WTC11 (cell line): ENCODE results near the gene ATG14. TPM values are rescaled to one million over a fixed set of nuclear protein-coding genes. Genes with fewer than 3 reads are reported as not detected.

Experiments used
- ATAC-seq: fragments of 200-7000 bp; cut with Tn5 transposase; 2 replicates; pipeline ENCODE4 v1.10.0; 2021; ENCODE audit warnings: mild to moderate bottlenecking, moderate library complexity
- CTCF ChIA-PET: fragments of 300-600 bp; sonication (Branson Sonifier 250); formaldehyde crosslinking; loops from one replicate; lab custom pipeline; 2021; ENCODE audit warnings: antibody characterized with exemption; lab: Charles Lee
- POLR2A ChIA-PET: fragments of 350-600 bp; sonication (Branson Sonifier 250); formaldehyde crosslinking; loops from one replicate; lab custom pipeline; 2021; ENCODE audit warnings: antibody characterized with exemption; lab: Charles Lee
- DNase-seq: peaks from one replicate; pipeline ENCODE4 v3.0.0; 2021; ENCODE audit warnings: low spot score
- H3K27ac Mint-ChIP-seq: 2 replicates; pipeline ENCODE4 v1.8.0; 2021; ENCODE audit warnings: mixed read lengths
- H3K27me3 Mint-ChIP-seq: 2 replicates; pipeline ENCODE4 v1.8.0; 2021; ENCODE audit warnings: low read depth, mild to moderate bottlenecking, moderate library complexity, mixed read lengths
- H3K36me3 Mint-ChIP-seq: 2 replicates; pipeline ENCODE4 v1.8.0; 2021; ENCODE audit warnings: mixed read lengths
- H3K4me1 Mint-ChIP-seq: 2 replicates; pipeline ENCODE4 v1.8.0; 2022; ENCODE audit warnings: mixed read lengths
- H3K4me3 Mint-ChIP-seq: 2 replicates; pipeline ENCODE4 v1.8.0; 2021; ENCODE audit warnings: mild to moderate bottlenecking, moderate library complexity, mixed read lengths
- H3K9me3 Mint-ChIP-seq: 2 replicates; pipeline ENCODE4 v1.8.0; 2021; ENCODE audit warnings: mixed read lengths
- AR ChIP-seq: fragments of 250-450 bp; sonication (Bioruptor Pico); IDR thresholded peaks from 2 replicates; pipeline ENCODE4 v1.9.0; 2021; ENCODE audit warnings: mild to moderate bottlenecking
- ATF3 ChIP-seq: sonication (generic); formaldehyde crosslinking; conservative IDR thresholded peaks from 2 replicates; pipeline ENCODE4 v1.8.1; 2022; ENCODE audit warnings: mild to moderate bottlenecking, missing genetic modification reagents
- IRF1 ChIP-seq: sonication (generic); formaldehyde crosslinking; IDR thresholded peaks from 2 replicates; pipeline ENCODE4 v1.8.0; 2023; ENCODE audit warnings: missing genetic modification reagents
- IRF2 ChIP-seq: sonication (generic); formaldehyde crosslinking; IDR thresholded peaks from 2 replicates; pipeline ENCODE4 v1.8.0; 2022; ENCODE audit warnings: low read depth, missing genetic modification reagents, borderline replicate concordance
- NR3C1 ChIP-seq: sonication (generic); formaldehyde crosslinking; conservative IDR thresholded peaks from 2 replicates; pipeline ENCODE4 v1.8.1; 2023; ENCODE audit warnings: low read depth, mild to moderate bottlenecking, missing genetic modification reagents
- USF2 ChIP-seq: sonication (generic); formaldehyde crosslinking; IDR thresholded peaks from 2 replicates; pipeline ENCODE4 v1.8.1; 2023; ENCODE audit warnings: mild to moderate bottlenecking, missing genetic modification reagents, moderate library complexity
- ZNF232 ChIP-seq: sonication (generic); formaldehyde crosslinking; IDR thresholded peaks from 2 replicates; pipeline ENCODE4 v1.8.0; 2022; ENCODE audit warnings: mild to moderate bottlenecking, missing genetic modification reagents
- ZNF263 ChIP-seq: sonication (generic); formaldehyde crosslinking; IDR thresholded peaks from 2 replicates; pipeline ENCODE4 v1.8.1; 2022; ENCODE audit warnings: low read depth, mild to moderate bottlenecking, moderate library complexity, missing genetic modification reagents
- ZNF416 ChIP-seq: fragments of 250-450 bp; sonication (Bioruptor Pico); IDR thresholded peaks from 2 replicates; pipeline ENCODE4 v1.9.0; 2021; ENCODE audit warnings: mild to moderate bottlenecking, inconsistent platforms
- ZNF423 ChIP-seq: fragments of 250-450 bp; sonication (Bioruptor Pico); IDR thresholded peaks from 2 replicates; pipeline ENCODE4 v2.1.2; 2022; ENCODE audit warnings: mild to moderate bottlenecking, moderate library complexity
- ZNF671 ChIP-seq: fragments of 250-450 bp; sonication (Bioruptor Pico); IDR thresholded peaks from 2 replicates; pipeline ENCODE4 v1.8.0; 2021; ENCODE audit warnings: mild to moderate bottlenecking
- total RNA-seq: library from RNA; stranded (reverse); gene quantifications from 3 replicates; pipeline ENCODE4 v1.2.3, GENCODE V29; 2021
- TF ChIP-seq, protein P1 (sequence below): sonication (generic); formaldehyde crosslinking; IDR thresholded peaks from 2 replicates; pipeline ENCODE4 v1.8.0; 2022; ENCODE audit warnings: mild to moderate bottlenecking, missing genetic modification reagents
- TF ChIP-seq, protein P2 (sequence below): sonication (generic); formaldehyde crosslinking; IDR thresholded peaks from 2 replicates; pipeline ENCODE4 v1.8.0; 2023; ENCODE audit warnings: mild to moderate bottlenecking, missing genetic modification reagents
- TF ChIP-seq, protein P3 (sequence below): sonication (generic); formaldehyde crosslinking; IDR thresholded peaks from 2 replicates; pipeline ENCODE4 v1.8.0; 2022; ENCODE audit warnings: mild to moderate bottlenecking, missing genetic modification reagents
- TF ChIP-seq, protein P4 (sequence below): sonication (generic); formaldehyde crosslinking; IDR thresholded peaks from 2 replicates; pipeline ENCODE4 v1.8.0; 2023; ENCODE audit warnings: missing genetic modification reagents, mild to moderate bottlenecking, borderline replicate concordance
- TF ChIP-seq, protein P5 (sequence below): sonication (generic); formaldehyde crosslinking; IDR thresholded peaks from 2 replicates; pipeline ENCODE4 v1.8.1; 2022; ENCODE audit warnings: low read depth, missing genetic modification reagents, borderline replicate concordance

Gene ATG14
- total RNA-seq, 1 experiment from 2014 or later: 10.4 TPM

DNA sequence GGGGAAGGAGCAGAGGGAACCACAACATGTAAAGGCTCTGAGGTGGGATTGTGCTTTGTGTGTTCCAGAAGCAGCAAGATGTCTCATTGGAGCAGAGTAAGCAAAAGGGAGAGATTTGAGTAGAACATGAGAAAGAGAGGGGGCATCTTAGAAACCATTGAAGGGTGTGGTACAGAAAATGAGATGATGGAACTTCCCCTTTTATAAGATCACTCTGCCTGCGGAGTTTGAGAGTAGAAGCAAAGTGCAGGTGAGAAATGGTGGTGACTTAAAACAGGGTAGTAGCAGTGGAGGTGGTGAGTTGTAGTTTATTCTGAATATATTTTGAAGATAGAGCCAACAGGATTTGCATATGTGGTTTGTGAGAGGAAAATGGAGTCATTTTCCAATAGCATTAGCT lies 84.5 kb downstream of the ATG14 start (continued):
- TF ChIP-seq NR3C1: no peak
- TF ChIP-seq, protein P1, sequence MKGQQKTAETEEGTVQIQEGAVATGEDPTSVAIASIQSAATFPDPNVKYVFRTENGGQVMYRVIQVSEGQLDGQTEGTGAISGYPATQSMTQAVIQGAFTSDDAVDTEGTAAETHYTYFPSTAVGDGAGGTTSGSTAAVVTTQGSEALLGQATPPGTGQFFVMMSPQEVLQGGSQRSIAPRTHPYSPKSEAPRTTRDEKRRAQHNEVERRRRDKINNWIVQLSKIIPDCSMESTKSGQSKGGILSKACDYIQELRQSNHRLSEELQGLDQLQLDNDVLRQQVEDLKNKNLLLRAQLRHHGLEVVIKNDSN (CRISPR knock-in tag): no peak
- TF ChIP-seq, protein P2, sequence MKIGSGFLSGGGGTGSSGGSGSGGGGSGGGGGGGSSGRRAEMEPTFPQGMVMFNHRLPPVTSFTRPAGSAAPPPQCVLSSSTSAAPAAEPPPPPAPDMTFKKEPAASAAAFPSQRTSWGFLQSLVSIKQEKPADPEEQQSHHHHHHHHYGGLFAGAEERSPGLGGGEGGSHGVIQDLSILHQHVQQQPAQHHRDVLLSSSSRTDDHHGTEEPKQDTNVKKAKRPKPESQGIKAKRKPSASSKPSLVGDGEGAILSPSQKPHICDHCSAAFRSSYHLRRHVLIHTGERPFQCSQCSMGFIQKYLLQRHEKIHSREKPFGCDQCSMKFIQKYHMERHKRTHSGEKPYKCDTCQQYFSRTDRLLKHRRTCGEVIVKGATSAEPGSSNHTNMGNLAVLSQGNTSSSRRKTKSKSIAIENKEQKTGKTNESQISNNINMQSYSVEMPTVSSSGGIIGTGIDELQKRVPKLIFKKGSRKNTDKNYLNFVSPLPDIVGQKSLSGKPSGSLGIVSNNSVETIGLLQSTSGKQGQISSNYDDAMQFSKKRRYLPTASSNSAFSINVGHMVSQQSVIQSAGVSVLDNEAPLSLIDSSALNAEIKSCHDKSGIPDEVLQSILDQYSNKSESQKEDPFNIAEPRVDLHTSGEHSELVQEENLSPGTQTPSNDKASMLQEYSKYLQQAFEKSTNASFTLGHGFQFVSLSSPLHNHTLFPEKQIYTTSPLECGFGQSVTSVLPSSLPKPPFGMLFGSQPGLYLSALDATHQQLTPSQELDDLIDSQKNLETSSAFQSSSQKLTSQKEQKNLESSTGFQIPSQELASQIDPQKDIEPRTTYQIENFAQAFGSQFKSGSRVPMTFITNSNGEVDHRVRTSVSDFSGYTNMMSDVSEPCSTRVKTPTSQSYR (CRISPR knock-in tag): no peak

DNA sequence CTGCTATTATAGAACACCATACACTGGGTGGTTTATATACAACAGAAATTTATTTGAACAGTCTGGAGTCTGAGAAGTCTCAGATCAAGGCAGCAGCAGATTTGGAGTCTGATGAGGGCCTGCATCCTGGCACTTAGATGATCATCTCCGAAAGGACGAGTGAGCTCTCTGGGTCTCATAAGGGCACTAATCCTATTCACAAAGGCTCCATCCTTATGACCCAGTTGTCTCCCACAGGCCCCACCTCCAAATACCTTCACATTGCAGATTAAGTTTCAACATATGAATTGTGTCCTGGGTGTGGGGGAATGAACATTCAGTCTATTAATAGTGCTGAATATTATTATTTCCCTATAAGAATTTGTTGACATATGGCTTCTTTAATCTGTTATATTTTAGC lies 86.8 kb downstream of the ATG14 start:
- no peak overlapping the region for H3K4me3 Mint-ChIP-seq
- peaks cover 3% of the 10 kb centered on the region; the same call in 1 of the 2 replicates for H3K36me3 Mint-ChIP-seq
- peaks cover 16% of the 10 kb centered on the region; the same call in 1 of the 2 replicates for H3K4me1 Mint-ChIP-seq
- no peaks in the 10 kb centered on the region for H3K9me3 Mint-ChIP-seq
- no peak for ATAC-seq
- CTCF ChIA-PET: no interaction called here
- TF ChIP-seq NR3C1 (no peak), ZNF423 (CRISPR knock-in tag) (no peak), ZNF416 (no peak), IRF2 (no peak), ATF3 (CRISPR knock-in tag) (no peak), USF2 (no peak)
- TF ChIP-seq, protein P3, sequence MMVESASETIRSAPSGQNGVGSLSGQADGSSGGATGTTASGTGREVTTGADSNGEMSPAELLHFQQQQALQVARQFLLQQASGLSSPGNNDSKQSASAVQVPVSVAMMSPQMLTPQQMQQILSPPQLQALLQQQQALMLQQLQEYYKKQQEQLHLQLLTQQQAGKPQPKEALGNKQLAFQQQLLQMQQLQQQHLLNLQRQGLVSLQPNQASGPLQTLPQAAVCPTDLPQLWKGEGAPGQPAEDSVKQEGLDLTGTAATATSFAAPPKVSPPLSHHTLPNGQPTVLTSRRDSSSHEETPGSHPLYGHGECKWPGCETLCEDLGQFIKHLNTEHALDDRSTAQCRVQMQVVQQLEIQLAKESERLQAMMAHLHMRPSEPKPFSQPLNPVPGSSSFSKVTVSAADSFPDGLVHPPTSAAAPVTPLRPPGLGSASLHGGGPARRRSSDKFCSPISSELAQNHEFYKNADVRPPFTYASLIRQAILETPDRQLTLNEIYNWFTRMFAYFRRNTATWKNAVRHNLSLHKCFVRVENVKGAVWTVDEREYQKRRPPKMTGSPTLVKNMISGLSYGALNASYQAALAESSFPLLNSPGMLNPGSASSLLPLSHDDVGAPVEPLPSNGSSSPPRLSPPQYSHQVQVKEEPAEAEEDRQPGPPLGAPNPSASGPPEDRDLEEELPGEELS (CRISPR knock-in tag): no peak
- TF ChIP-seq, protein P4, sequence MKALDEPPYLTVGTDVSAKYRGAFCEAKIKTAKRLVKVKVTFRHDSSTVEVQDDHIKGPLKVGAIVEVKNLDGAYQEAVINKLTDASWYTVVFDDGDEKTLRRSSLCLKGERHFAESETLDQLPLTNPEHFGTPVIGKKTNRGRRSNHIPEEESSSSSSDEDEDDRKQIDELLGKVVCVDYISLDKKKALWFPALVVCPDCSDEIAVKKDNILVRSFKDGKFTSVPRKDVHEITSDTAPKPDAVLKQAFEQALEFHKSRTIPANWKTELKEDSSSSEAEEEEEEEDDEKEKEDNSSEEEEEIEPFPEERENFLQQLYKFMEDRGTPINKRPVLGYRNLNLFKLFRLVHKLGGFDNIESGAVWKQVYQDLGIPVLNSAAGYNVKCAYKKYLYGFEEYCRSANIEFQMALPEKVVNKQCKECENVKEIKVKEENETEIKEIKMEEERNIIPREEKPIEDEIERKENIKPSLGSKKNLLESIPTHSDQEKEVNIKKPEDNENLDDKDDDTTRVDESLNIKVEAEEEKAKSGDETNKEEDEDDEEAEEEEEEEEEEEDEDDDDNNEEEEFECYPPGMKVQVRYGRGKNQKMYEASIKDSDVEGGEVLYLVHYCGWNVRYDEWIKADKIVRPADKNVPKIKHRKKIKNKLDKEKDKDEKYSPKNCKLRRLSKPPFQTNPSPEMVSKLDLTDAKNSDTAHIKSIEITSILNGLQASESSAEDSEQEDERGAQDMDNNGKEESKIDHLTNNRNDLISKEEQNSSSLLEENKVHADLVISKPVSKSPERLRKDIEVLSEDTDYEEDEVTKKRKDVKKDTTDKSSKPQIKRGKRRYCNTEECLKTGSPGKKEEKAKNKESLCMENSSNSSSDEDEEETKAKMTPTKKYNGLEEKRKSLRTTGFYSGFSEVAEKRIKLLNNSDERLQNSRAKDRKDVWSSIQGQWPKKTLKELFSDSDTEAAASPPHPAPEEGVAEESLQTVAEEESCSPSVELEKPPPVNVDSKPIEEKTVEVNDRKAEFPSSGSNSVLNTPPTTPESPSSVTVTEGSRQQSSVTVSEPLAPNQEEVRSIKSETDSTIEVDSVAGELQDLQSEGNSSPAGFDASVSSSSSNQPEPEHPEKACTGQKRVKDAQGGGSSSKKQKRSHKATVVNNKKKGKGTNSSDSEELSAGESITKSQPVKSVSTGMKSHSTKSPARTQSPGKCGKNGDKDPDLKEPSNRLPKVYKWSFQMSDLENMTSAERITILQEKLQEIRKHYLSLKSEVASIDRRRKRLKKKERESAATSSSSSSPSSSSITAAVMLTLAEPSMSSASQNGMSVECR: no peak
- POLR2A ChIA-PET: no interaction called here
- no peak overlapping the region for H3K27ac Mint-ChIP-seq
- H3K27me3 Mint-ChIP-seq: no peaks in the 10 kb centered on the region
- no peak for DNase-seq

DNA sequence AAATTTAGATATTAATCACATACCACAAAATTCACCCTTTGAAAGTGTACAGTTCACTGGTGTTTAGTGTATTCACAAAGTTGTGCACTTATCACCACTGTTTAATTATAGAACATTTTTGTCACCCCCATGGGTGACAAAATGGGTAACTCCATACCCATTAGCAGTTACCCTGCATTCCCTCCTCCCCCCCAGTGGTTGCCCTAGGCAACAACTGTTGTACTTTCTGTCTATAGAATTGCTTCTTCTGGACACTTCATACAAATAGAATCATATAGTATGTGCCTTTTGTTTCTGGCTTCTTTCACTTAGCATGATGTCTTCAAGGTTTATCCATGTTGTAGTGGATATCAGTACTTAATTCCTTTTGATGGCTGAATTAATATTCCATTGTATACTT lies 87.7 kb downstream of the ATG14 start:
- Mint-ChIP-seq H3K27me3 (no peaks in the 10 kb centered on the region), H3K4me3 (no peak overlapping the region), H3K9me3 (no peaks in the 10 kb centered on the region), H3K4me1 (peaks cover 16% of the 10 kb centered on the region; the same call in 1 of the 2 replicates), H3K36me3 (peaks cover 3% of the 10 kb centered on the region; the same call in 1 of the 2 replicates), H3K27ac (no peak overlapping the region)
- ATAC-seq (no peak), DNase-seq (no peak)
- POLR2A ChIA-PET: no interaction called here
- CTCF ChIA-PET: no interaction called here
- TF ChIP-seq ZNF671 (CRISPR knock-in tag) (no peak), ZNF232 (CRISPR knock-in tag) (no peak), IRF2 (no peak), AR (CRISPR knock-in tag) (no peak), ZNF263 (no peak), IRF1 (no peak)
- TF ChIP-seq, protein P5, sequence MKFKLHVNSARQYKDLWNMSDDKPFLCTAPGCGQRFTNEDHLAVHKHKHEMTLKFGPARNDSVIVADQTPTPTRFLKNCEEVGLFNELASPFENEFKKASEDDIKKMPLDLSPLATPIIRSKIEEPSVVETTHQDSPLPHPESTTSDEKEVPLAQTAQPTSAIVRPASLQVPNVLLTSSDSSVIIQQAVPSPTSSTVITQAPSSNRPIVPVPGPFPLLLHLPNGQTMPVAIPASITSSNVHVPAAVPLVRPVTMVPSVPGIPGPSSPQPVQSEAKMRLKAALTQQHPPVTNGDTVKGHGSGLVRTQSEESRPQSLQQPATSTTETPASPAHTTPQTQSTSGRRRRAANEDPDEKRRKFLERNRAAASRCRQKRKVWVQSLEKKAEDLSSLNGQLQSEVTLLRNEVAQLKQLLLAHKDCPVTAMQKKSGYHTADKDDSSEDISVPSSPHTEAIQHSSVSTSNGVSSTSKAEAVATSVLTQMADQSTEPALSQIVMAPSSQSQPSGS (CRISPR knock-in tag): no peak
